ENCODE data around the gene RBKS. TPM values are rescaled to one million over a fixed set of nuclear protein-coding genes. Genes with fewer than 3 reads are reported as not detected.

RBKS gene
- total RNA-seq, 1 experiment from 2014 or later: 1.7 TPM

GRCh38 chr2:27915191-27915590 is 25.0 kb upstream of the RBKS start (continued):
- no peak for TF ChIP-seq ZNF532 (CRISPR knock-in tag; IDR thresholded peaks at IDR 0.05; ENCODE audit: borderline replicate concordance)
- no peak for TF ChIP-seq ZNF423 (CRISPR knock-in tag; IDR thresholded peaks at IDR 0.05)
- TF ChIP-seq, protein P1, sequence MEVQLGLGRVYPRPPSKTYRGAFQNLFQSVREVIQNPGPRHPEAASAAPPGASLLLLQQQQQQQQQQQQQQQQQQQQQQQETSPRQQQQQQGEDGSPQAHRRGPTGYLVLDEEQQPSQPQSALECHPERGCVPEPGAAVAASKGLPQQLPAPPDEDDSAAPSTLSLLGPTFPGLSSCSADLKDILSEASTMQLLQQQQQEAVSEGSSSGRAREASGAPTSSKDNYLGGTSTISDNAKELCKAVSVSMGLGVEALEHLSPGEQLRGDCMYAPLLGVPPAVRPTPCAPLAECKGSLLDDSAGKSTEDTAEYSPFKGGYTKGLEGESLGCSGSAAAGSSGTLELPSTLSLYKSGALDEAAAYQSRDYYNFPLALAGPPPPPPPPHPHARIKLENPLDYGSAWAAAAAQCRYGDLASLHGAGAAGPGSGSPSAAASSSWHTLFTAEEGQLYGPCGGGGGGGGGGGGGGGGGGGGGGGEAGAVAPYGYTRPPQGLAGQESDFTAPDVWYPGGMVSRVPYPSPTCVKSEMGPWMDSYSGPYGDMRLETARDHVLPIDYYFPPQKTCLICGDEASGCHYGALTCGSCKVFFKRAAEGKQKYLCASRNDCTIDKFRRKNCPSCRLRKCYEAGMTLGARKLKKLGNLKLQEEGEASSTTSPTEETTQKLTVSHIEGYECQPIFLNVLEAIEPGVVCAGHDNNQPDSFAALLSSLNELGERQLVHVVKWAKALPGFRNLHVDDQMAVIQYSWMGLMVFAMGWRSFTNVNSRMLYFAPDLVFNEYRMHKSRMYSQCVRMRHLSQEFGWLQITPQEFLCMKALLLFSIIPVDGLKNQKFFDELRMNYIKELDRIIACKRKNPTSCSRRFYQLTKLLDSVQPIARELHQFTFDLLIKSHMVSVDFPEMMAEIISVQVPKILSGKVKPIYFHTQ (CRISPR knock-in tag; IDR thresholded peaks at IDR 0.05): no peak
- TF ChIP-seq ZNF138 (CRISPR knock-in tag; conservative IDR thresholded peaks at IDR 0.05): no peak

- ATAC-seq (no peak), DNase-seq (ENCODE audit: low spot score) (no peak)
- Mint-ChIP-seq H3K36me3 (no peaks in the 10 kb centered on the region), H3K4me3 (no peak overlapping the region), H3K9me3 (no peaks in the 10 kb centered on the region), H3K27ac (no peak overlapping the region), H3K4me1 (no peaks in the 10 kb centered on the region), H3K27me3 (ENCODE audit: low read depth) (no peaks in the 10 kb centered on the region)
- TF ChIP-seq RORB (CRISPR knock-in tag; IDR thresholded peaks at IDR 0.05) (no peak), ZSCAN18 (CRISPR knock-in tag; IDR thresholded peaks at IDR 0.05) (no peak), ZNF512 (CRISPR knock-in tag; IDR thresholded peaks at IDR 0.05; ENCODE audit: borderline replicate concordance) (no peak), NFATC4 (CRISPR knock-in tag; IDR thresholded peaks at IDR 0.05) (no peak), ZNF671 (CRISPR knock-in tag; IDR thresholded peaks at IDR 0.05) (no peak), IRF2 (CRISPR knock-in tag; IDR thresholded peaks at IDR 0.05; ENCODE audit: borderline replicate concordance, low read depth) (no peak), FOXP4 (CRISPR knock-in tag; IDR thresholded peaks at IDR 0.05) (no peak), SMAD3 (CRISPR knock-in tag; IDR thresholded peaks at IDR 0.05; ENCODE audit: borderline replicate concordance) (no peak), ZNF317 (CRISPR knock-in tag; IDR thresholded peaks at IDR 0.05; ENCODE audit: borderline replicate concordance, low read depth) (no peak), JUN (CRISPR knock-in tag; IDR thresholded peaks at IDR 0.05) (no peak), TP53 (CRISPR knock-in tag; IDR thresholded peaks at IDR 0.05) (no peak), ZNF121 (CRISPR knock-in tag; IDR thresholded peaks at IDR 0.05) (no peak), NFYB (CRISPR knock-in tag; conservative IDR thresholded peaks at IDR 0.05; ENCODE audit: low read depth) (no peak)
- ChIA-PET POLR2A (no interaction called here), CTCF (interaction anchor here (1.0 kb wide), 1 partner anchor 211 kb away, joined by 3 read pairs; no protein-coding TSS in a partner anchor)
Observed at GRCh38 chr2:27914805-27915175, 24.6 kb upstream of the RBKS start.

Data from WTC11 (cell line).